SK-N-SH (cell line): ENCODE results near the gene IPCEF1.

ENCODE experiments used
- EP300 ChIP-seq, 2 experiments: IDR thresholded peaks; 2 replicates each; pipeline versions ENCODE4 v1.4.0 to v1.6.1; 2012; ENCODE audit warnings: borderline replicate concordance in 1 of 2, low read depth in 1 of 2, low read length in 1 of 2
- EZH2phosphoT487 ChIP-seq: fragments of 200-600 bp; sonication (generic); IDR thresholded peaks from 2 replicates; pipeline ENCODE4 v1.6.1; 2017; ENCODE audit warnings: low read depth, mixed run types, mild to moderate bottlenecking, antibody characterized with exemption, moderate library complexity, borderline replicate concordance
- MAX ChIP-seq: IDR thresholded peaks from 2 replicates; pipeline ENCODE4 v1.4.0; 2012; ENCODE audit warnings: low read depth
- SMC3 ChIP-seq: IDR thresholded peaks from 2 replicates; pipeline ENCODE4 v1.6.1; 2012; ENCODE audit warnings: low read depth, low read length, improper control_type of control experiment
- TF ChIP-seq, protein P1 (sequence below): fragments of 200-600 bp; sonication (generic); IDR thresholded peaks from 2 replicates; pipeline ENCODE4 v1.6.1; 2017; ENCODE audit warnings: antibody characterized with exemption, mild to moderate bottlenecking, moderate library complexity
- TF ChIP-seq, protein P2 (sequence below): IDR thresholded peaks from 2 replicates; pipeline ENCODE4 v1.6.1; 2012; ENCODE audit warnings: mild to moderate bottlenecking, low read depth, low read length, moderate library complexity

GRCh38 chr6:154359161-154359574, 2.6 kb upstream of the IPCEF1 start:
- no peak for TF ChIP-seq EP300 (IDR thresholded peaks at IDR 0.05; ENCODE audit: borderline replicate concordance in 1 of 2, low read depth in 1 of 2, low read length in 1 of 2)
- TF ChIP-seq, protein P1, sequence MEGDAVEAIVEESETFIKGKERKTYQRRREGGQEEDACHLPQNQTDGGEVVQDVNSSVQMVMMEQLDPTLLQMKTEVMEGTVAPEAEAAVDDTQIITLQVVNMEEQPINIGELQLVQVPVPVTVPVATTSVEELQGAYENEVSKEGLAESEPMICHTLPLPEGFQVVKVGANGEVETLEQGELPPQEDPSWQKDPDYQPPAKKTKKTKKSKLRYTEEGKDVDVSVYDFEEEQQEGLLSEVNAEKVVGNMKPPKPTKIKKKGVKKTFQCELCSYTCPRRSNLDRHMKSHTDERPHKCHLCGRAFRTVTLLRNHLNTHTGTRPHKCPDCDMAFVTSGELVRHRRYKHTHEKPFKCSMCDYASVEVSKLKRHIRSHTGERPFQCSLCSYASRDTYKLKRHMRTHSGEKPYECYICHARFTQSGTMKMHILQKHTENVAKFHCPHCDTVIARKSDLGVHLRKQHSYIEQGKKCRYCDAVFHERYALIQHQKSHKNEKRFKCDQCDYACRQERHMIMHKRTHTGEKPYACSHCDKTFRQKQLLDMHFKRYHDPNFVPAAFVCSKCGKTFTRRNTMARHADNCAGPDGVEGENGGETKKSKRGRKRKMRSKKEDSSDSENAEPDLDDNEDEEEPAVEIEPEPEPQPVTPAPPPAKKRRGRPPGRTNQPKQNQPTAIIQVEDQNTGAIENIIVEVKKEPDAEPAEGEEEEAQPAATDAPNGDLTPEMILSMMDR, result no peak
- TF ChIP-seq SMC3, result no peak
- no peak for TF ChIP-seq EZH2phosphoT487
- TF ChIP-seq, protein P2, sequence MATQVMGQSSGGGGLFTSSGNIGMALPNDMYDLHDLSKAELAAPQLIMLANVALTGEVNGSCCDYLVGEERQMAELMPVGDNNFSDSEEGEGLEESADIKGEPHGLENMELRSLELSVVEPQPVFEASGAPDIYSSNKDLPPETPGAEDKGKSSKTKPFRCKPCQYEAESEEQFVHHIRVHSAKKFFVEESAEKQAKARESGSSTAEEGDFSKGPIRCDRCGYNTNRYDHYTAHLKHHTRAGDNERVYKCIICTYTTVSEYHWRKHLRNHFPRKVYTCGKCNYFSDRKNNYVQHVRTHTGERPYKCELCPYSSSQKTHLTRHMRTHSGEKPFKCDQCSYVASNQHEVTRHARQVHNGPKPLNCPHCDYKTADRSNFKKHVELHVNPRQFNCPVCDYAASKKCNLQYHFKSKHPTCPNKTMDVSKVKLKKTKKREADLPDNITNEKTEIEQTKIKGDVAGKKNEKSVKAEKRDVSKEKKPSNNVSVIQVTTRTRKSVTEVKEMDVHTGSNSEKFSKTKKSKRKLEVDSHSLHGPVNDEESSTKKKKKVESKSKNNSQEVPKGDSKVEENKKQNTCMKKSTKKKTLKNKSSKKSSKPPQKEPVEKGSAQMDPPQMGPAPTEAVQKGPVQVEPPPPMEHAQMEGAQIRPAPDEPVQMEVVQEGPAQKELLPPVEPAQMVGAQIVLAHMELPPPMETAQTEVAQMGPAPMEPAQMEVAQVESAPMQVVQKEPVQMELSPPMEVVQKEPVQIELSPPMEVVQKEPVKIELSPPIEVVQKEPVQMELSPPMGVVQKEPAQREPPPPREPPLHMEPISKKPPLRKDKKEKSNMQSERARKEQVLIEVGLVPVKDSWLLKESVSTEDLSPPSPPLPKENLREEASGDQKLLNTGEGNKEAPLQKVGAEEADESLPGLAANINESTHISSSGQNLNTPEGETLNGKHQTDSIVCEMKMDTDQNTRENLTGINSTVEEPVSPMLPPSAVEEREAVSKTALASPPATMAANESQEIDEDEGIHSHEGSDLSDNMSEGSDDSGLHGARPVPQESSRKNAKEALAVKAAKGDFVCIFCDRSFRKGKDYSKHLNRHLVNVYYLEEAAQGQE, result no peak
- no peak for TF ChIP-seq MAX
